Frontal cortex (tissue), 4 donors: ENCODE results near the gene SLC12A1. TPM values are rescaled to one million over a fixed set of nuclear protein-coding genes. Genes with fewer than 3 reads are reported as not detected.
A peak's percentile ranks its signal among the peaks of the same experiment; 100 is the strongest.

Experiments used
- DNase-seq, 2 donors: peaks; one replicate each; pipeline ENCODE4 v3.0.0; 2012; ENCODE audit warnings: low spot score in 2 of 2
- FAIRE-seq: peaks from 2 replicates; lab custom pipeline; 2012; peaks lifted over from hg19 to GRCh38; lab: Jason Lieb, UNC
- small RNA-seq: library from RNA; depleted of rRNA; stranded (forward); fragments of <200 nt; gene quantifications from one replicate; pipeline ENCODE3, GENCODE V24; 2014
- total RNA-seq: library from RNA; depleted of rRNA; stranded (reverse); fragments of >200 nt; gene quantifications from one replicate; pipeline ENCODE4 v1.2.3, GENCODE V29; 2014
- donor health status: control.
- donor health status: control.
- donor health status: control.

Gene SLC12A1
- total RNA-seq, 1 donor from 2014 or later = 1.6 TPM

GRCh38 chr15:48336940-48337339 lies 130.8 kb downstream of the SLC12A1 start:
- no peak for FAIRE-seq
- no peak for DNase-seq

DNA sequence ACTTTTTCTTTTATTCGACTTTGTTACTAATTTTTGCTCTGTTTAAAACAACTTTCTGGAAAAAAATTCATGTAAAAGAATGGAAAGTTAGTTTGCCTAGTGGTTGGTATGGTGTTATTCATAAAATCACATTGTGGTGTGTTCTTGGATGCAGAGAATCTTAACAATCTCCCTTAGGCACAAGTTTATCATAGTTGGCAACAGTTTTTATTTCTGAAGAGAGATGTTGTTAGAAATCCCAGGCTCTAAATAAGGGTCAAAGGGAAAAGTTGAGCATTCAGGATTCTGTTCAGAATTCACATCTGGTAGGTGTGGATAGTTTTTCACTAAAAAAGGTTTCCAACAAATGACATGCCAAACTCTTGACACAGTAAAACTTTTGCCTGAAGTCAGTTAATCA lies 131.5 kb downstream of the SLC12A1 start:
- DNase-seq (no peak), FAIRE-seq (no peak)

DNA sequence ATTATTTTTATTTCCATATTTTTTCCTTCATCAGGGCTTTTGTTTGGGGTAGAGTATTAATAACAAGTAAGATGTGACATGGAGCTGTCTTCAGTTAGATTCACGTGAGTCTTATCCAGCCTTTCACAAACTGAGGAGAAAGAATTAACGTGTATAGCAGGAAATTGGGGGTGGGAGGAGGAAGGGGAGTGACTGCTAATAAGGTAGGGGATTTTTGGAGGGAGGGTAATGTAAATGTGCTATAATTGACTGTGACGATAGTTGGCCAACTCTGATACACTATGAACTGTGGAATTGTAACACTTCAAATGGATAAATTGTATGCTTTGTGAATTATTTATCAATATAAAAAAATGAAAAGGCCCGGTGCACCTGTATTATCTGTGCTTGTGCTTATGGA lies 134.0 kb downstream of the SLC12A1 start:
- DNase-seq (no peak), FAIRE-seq (no peak)

DNA sequence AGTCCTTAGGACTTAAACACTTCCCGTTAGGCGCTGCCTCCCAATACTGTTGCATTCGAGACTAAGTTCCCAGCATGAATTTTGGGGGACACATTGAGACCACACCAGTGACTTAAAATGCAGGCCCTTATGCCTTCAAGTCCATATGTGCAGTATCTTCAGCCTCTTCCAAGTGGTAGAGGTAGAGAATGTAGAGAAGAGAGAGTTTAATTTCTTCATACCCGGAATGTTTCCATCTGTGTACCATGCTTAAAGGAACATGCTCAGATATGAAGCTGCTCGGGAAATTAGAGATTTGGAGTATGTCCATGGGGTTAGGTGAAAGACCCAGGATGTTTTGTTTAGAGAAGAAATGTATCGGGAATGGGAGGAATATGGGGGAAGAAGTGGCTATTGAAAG lies 137.8 kb downstream of the SLC12A1 start:
- no peak for DNase-seq
- FAIRE-seq = no peak

- FAIRE-seq (no peak), DNase-seq (no peak)
Observed at GRCh38 chr15:48345516-48345915, 139.4 kb downstream of the SLC12A1 start.

- FAIRE-seq (peak; percentile 3), DNase-seq (peak in 1 of 2 donors; percentile 40)
Observed at GRCh38 chr15:48352474-48353072, 146.5 kb downstream of the SLC12A1 start.

Small RNA genes lying within 50 kb of the gene (small RNA-seq; reads per million reads assigned to genes)
- gene RF00019 = not detected

Other genes starting within 250 kb of the SLC12A1 start
- 0.41 TPM for gene SLC24A5, start 85.3 kb upstream of the SLC12A1 start, total RNA-seq
- gene MYEF2, start 28.0 kb upstream of the SLC12A1 start, total RNA-seq = 117 TPM
- gene CTXN2, start 14.6 kb upstream of the SLC12A1 start, total RNA-seq = 0.82 TPM
- gene DUT, start 125.1 kb downstream of the SLC12A1 start, total RNA-seq = 62.8 TPM